ENCODE results near the gene WDR91.
A peak's percentile ranks its signal among the peaks of the same experiment; 100 is the strongest.
"Not testable (repeated sequence)": the region's sequence is repeated elsewhere in the genome, so short reads cannot be mapped to it uniquely, and the experiment has no call there.

WDR91 gene

DNA sequence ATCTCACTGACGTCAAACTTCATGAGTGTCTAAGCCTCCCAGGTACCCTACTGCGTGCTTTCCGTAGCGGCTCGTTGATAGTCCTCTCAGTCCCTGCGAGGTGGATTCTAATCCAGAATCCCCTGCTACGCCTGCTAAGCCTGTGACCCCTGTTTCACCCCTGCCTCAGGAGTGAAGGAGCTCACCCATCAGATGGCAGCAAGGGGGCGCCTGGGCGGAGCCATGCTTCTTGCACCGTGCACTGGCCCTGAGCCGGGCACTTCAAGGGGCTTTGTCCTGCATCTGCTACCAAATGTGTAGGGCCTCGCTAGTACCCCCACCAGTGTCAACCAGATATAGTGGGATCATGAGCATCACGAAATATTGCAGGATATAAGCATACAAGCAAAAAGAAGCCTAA is 21.4 kb upstream of the WDR91 start:
- no peak for DNase-seq

DNA sequence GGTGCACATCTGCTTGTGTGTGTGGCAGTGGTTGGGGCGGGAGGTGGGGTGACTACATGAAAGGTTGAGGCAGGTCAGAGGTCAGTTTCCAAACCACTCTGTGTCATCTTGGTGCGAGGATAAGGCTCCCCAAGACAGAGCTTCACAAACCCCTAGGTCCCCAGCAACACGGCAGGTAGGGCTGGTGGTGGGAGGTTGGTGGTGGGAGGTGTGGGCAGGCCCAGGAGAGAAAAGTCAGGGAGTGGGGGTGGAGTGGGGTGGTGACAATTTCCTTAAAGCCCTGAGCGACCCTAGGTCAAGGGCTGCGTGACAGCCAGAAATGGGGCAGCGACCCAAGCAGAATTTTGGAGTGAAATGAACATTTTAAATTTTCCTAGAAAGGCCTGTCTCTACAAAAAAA is 20.8 kb upstream of the WDR91 start:
- DNase-seq, result no peak

DNA sequence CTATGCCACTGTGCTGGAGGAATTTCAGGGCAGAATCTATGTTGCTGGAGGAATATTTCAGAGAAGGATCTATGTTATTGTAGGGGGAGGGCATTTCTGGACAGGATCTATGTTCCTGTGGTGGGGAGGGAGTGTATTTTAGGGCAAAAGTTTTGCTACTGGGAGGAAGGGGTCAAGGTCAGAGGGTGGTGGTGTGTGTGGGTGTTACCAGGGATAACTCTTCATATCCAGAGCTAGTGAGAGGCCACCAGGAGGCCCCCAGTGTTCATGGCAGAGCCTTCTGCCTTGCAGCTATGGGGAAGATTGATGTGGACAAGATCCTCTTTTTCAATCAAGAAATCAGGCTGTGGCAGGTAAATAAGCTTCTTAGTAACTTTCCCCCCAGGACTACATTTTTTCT is 20.4 kb upstream of the WDR91 start:
- no peak for DNase-seq

DNA sequence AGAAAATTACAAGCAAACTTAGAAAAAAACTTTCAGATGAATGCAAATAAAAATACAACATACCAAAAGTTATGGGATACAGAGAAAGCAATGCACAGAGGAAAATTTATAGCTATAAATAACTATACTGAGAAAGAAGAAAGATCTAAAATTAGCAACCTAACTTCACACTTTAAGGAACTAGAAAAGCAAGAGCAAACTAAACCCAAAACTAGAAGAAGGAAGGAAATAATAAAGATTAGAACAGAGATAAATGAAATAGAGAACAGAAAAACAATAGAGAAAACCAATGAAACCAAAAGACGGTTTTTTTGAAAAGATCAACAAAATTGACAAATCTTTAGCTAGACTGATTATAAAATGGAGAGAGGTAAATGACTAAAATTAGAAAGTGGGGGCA is 12.7 kb upstream of the WDR91 start:
- no peak for DNase-seq

DNA sequence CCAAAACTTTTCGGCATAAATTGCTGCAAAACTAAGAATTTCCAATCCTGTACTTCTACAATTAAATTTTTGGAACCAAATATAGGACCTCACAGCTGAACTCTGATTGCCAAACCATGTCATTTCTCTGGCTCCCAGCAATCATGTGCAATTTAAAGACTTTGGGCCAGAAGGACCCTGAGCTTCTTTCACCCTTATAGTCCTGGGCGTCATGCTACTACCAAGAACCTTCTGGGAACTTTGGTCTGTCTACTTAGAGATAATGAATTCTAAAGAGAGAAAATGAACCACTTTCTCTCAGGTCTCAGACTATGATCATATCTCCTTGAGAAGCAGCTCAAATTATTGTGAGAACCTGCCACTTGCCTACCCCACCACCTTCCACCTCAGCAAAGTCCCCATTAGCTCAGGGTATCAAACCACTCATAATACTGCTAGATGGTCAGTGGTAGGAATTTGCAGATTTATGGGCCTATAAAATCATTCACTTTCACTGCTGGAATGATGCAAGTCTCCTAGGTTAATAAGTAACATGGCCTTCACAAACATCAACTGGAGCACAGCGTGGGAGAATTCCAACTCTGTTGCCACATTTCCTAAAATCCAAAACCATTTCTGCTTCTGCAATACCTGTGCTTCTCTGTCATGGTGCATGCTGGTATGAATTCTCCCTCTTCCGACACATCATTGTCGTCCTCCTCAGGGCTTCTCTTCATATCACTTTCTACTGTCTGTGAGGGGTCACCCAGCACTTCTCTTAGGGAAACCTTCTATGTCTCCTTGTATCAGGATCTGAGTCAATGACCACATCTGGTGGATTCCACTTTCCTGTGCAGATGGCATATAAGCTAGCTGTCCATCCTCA is 6.6 kb upstream of the WDR91 start:
- DNase-seq, result no peak

DNA sequence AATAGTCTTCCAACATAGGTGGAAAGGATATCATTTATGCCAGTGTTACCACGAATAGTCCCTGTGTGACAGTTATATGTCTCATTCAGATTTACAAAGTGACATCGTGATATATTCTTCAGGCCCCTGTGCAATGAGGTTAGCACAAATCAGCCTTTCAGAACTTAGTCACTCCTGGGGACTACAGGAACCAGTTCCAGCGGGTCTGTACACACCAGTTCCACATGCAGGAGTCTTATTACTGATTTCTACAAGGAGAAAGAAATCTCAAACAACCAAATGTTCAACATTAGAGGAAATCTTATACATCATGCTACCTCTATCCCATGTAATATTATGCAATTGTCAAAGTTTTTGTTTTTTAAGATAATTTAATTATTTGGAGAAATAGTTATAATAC is 4.4 kb upstream of the WDR91 start:
- no peak for DNase-seq

DNA sequence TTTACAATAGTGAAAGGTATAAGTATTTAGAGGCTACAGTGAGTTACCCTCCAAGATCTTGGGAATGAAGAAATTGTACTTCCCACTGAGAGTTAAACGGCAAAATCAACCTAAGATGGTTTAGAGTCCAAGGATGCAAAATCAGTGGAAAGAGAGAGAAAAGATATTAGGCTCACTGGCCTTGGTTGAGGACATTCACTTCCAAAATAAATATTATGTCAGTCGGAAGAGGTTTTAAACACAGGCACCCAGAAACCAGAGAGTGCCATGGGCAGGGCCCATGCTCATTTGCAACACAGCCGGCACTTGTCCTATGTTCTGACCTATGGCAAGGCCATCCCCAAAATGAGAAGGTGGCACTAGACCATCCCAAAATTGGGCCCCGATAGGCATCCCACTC is 3.9 kb upstream of the WDR91 start:
- no peak for DNase-seq

DNA sequence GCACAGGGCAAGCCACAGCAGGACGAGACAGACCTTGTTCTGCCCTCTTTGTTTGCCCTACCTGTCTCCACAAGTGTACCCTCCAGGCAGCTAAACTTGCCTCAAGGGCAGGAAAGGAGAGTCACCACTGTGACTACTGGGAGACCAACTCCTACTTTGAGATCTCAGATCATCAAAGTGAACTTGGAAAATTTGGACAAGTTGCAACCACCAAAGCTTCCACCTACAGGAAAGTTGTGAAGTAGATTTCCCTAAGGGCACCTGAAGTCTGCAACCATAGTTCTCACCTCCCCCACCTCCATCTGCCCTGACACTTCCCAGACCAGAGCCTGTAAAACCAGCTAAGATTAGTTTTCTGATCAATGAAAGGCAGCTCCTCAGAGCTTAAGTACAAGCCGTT is 2.5 kb upstream of the WDR91 start:
- DNase-seq, result no peak

DNA sequence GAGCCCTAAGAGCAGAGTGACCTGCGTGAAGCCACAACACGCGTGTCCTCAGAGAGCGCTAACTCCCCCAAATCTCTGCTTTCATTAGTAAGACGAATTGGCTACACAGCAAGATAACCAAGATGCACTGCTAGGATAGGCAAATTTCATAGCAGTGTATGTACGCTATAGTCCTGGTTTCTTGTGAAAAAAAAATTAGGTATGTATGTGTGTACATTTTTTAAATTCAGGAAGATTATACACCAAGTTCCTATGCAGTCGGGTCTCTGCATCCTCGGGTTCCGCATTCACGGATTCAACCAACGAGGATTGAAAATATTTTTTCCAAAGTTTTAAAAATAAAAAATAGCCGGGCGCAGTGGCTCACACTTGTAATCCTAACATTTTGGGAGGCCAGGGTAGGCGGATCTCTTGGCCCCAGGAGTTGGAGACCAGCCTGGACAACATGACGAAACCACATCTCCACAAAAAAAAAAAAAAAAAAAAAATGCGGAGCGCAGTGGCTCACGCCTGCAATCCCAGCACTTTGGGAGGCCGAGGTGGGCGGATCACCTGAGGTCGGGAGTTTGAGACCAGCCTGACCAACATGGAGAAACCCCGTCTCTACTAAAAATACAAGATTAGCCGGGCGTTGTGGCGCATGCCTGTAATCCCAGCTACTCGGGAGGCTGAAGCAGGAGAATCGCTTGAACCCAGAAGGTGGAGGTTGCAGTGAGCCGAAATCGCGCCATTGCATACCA is 790 bp upstream of the WDR91 start:
- DNase-seq, result not testable (repeated sequence)

DNA sequence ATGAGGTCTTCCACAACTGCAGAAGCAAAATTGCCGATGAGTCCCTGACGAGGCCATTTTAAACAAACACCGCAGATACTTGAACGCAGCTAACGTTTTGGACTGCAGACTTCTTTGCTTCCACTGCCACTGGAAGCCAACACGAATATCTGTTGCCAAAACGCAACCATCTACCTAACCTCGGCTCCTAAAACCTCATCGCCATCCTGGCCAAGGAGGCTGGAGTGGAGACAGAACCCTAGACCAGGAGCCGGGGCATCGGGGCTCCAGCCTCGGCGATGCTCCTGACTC is 493 bp downstream of the WDR91 start:
- no peak for DNase-seq

DNA sequence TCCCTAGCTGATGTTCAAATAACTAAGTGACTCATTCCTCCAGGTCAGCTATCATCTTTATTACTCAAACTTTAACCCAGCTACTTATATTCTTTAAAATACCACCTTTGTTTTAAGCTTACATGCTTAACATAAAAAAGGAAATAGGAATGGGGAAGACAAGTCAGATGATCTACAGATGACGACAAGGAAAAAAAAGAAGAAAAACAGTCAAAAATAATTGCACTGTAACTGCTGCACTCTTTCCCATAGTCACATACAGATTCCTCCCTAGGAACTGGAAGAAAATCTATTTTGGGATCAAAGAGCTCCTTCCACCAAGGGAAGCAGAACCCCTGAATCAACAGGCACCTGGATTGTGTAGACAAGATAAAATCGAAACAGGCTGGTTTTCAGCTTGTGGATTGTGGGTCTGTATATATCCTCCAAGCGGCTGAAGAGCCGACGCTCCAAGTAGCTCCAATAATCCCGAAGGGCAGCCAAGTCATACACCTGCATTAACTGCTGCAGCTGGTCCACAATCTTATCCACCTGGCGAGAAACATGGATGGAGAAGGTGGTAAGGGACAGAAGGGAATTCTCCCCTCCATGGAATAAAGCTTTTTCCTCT is 2.0 kb downstream of the WDR91 start:
- no peak for DNase-seq

DNA sequence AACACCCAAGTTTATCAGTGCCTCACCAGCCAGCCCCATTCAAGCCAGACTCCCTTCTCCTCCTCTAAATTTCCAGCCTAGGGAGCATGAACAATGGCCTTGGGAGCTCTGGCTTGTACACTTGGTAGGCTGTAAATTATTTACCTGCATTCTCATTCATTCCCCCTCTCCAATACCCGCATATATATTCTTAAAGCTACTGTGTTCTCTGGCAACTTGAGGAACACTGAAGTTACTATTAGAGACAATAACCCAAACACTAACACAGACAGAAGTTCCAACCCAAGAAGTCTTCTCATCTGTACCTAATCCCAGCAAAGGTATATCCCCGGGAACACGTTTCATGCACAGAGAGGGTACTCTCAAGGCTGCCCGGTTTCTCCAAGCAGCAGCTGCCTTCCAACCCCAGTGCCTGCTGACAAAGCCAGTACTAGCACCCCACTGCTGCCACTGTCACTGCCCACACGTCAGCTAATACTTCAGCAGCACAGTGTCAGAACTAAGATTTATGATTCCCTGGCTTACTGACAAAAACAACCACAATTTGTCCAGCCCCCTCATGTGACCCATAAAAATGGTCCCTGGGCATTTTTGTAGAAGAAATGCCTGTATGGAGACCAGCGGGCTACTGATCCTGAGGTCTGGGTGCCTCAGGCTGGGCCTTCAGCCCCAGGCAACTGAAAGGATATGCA is 3.1 kb downstream of the WDR91 start:
- DNase-seq, result no peak

DNA sequence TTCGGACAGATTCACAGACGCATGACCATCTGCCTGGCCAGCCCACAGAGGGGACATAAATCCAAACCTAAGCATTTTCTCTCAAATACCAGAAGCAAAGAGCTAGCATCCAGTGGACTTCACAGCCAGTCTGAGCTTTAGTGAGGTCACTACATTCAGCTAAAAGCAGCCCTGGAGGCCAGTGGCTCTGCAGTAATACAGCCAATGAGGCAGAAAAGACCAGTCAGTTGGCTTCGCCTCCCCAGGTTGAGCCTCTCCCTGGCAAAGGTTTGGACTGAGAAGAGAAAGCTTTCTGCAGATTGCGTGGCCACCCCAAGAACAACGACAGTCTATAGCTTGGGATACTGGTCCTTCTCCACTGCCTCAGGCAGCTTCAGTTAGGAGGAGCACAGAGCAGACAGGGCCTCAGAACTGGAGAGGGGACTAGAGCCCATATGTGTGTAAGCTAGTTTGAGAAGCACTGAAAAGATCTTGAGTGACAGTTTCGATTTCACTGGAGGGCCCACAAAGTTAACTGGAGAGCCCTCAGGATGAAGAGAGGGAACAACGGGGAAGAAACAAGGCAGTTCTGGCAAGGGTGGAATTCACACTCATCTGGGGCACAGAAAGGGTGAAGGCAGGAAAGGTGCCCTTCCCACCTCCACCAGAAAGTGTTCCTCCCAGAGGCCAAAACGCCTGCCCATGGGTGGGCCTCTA is 3.8 kb downstream of the WDR91 start:
- DNase-seq, result no peak

DNA sequence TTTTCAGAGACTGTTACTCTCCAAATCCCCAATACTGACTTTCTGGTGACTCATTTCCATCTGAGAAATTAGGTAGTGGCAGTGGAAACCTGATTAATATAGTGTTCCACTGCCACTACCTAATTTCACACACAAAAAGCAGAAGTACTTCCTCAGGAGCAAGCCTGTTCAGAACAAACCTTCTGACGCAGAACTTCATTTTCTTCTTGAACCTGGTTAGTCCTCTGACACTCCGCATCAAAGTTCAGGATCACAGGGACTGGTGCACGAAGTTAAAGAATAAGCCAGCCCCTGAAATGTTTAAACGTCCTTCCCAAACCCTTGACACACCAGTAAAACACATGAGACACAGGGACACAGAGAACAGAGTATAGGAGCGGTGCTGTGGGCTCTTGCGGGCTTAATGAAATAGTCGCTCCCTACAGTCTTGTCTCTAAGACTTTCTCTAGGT is 4.4 kb downstream of the WDR91 start:
- DNase-seq, result no peak

DNA sequence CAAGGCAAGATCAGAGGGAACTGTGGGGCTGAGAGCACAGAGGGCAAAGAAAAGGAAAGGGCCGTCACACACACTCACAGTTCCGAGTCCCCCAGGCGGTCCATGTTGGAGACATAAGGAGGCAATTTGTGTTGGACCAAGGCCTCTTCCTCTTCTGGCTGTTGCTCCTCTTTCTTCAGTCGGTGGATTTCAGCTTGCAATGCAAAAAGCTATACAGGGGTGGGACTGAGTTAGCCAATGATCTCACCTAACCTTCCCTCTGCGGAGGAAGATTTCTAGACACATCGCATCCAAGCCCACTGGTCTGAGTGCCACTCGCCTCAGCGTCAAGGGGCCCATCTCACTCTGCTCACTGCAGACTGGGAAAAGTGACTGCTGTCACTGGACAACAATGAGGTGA is 5.5 kb downstream of the WDR91 start:
- DNase-seq, result no peak

DNA sequence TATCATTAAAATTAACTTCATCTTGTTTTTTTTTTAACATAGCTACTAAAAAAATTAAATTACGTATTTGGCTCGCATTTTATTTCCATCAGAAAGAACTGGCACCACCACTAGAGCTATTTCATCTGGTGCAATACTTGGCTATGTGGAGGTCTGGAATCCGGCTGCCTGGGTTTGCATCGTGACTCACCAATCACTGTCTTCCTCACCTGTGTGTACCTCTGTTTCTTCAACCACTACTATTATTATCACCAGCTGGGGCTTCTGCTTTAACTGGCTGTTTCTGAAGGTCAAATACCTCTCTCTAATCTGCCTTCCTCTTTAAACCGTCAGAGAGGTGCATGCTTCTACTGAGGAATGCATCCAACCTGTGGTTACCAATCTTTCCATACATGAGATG is 6.5 kb downstream of the WDR91 start:
- peak; percentile 53 for DNase-seq

DNA sequence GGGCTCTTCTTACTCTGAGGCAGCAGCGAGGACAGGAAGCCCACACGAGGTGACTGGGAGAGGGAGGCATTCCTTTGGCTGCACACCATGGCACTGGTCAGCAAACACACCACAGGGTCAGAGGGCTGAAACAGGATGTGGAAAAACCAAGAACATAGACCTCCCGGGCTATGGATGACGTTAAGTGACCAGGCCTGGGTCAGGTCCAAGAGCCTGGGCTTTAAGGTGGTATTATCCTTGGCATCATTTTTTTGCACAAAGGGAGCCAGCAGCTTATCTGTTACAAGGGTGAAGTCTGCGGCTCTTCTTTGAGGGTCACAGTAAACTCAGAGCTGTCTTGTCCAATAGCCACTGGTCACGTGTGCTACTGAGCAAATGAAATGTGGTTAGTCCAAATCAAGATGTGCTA is 7.0 kb downstream of the WDR91 start:
- DNase-seq, result peak; percentile 61

DNA sequence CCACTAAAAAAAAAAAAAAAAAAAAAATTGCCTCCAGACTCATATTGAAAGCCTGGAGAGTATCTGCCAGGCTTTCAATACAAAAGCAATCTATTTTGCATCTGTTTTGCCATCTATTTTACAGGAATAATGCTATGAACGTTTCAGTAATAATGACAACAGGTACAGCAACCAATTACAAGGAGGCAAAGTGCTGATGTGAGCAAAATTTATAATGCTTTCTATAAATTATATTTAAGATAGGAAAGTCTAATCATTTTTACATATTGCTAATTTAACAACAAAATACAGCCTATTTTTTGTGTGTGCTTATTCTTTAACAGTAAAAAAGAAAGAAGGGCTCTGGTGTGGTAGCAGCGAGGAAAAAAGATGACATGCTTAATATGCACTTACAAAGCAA is 10.0 kb downstream of the WDR91 start:
- no peak for DNase-seq

DNA sequence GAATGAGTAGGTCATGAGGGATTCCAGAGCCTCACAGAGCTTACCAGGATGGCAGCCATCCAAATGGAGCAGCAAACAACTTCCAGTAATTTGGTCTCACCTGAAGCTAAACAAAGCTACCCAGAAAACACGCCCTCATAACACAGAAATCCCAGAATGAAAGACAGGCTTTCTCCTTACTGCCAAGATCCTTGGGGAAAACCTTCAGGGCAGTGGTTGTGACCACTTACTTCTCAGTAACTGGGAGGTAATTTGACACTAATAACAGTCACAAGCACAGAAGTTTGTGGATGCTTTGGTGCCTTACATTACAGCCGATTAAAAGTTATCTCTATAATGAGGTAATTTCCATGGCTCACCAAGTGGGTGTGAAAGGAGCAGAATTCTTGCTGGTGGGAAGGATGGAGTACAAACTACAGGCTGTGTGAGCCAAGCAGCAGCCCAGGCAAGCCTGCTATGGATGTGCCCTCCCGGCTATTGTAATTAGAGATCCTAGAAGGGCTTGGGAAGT is 10.4 kb downstream of the WDR91 start:
- peak; percentile 16 for DNase-seq

DNA sequence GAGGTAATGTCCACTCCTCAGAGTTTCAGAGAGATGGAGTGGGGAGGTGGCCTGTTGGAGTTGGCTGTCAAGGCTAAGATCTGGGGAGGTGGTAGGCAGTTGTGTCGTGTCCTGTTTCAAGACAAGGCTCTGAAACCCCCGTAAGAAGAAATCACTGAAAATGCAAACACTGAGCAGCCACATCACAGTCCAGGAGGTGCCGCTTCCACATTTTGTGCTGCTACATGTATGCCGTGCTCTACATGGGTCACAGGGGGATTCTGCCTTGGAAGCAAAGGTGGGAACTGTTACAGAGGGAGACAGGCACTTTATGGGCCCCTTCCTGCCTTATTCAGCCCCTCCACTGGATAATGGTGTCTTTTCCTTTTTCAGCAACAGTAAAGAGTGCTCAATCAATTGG is 11.9 kb downstream of the WDR91 start:
- DNase-seq, result no peak

DNA sequence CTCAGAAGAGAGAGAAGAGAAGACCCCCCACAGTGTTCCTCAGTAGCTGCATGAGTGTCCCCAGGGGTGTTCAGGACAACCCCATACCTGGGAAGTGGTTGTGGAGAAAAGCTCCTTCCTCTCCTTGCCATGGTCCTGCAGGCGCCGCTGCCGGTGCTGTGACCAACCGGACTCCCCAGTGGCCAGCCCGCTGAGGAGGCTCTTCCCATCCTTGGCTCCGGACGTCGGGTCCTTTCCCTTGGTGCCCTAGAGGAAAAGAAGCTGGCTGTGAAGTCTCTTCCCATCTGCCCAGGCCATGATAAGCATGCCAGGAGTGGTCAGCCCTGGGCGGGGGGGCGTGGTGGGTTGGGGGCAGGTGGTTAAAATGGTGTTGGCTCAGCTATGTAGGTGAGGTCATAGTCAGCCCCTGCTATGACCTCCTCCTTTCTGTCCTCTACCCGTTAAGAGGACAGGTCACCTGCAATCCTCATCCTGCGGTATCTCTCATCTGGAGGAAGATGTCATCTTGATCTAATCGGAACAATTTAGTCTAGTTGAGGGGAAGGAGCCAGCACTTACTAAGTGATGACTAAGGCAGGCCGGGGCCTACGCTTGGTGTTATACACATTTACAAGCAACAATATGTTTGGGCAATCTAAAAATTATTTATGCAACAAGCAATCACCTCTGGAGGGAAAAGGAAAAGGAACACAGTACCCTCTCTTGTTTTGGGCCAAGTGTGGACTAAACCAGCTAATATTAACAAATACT is 13.2 kb downstream of the WDR91 start:
- no peak for DNase-seq

DNA sequence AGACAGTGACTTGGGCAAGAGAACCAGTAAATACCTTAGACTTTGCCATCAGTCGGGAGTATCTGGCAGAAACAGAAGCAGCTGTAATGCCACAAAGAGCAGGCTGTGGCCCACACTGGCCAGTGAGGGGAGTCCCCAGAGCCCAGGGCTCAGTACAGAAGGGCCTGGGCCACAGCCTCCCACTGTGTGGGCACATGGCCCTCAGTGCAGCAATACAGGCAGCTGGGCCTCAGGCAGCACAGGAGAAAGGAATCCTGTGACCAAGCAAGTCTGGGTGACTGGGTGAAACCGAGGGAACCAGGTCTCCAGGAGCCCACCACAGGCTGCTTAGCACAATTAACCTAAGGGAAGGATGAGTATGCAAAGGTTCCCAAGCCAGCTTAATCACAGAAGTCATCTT is 14.0 kb downstream of the WDR91 start:
- DNase-seq, result no peak
